Effector CD4-positive, alpha-beta T cell (primary cell): Measurements from ENCODE around the gene MAGIX.

Experiments used
- DNase-seq: peaks from one replicate; pipeline ENCODE4 v3.0.0-alpha.2; 2020

MAGIX gene

GRCh38 chrX:49208399-49208798, 45.8 kb downstream of the MAGIX start:
- no peak for DNase-seq

DNA sequence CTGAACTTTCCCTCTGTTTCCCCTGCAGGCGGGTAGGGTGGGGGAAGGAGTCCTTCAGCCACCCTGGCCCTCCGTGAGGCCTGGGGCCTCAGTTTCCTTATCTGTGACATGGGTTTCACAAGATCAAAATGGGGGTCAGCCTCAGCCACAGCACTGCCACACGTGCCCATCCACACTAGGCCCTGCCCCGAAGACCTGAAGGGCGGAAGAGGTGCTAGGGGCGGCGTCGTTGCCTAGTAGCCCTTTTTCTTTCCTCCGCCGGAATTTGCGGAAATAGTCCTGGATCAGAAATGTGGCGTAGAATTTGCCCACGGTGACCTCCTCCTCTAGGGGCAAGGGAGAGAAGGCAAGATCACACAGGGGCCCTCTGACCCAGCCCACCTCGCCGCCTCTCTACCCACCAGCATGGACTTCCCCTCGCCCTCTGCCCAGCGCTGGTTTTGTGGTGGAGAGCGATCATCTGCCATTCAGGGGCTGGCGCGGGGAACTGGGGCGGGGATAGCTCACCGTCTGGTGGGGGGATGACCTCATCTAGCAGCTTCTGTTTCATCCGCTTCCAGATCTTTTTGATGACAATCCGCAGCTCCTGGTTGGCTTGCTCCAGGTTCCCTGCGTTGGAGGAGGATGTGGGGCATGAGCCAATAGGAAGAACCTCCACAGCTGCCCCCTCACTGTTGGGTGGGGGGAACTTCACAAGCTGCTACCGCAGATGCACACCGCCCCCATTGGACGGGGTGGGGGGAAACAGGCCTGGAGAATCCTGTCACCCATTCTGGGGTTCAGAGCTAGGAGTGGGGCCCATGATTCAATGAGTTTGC, 47.1 kb downstream of the MAGIX start:
- no peak for DNase-seq

DNA sequence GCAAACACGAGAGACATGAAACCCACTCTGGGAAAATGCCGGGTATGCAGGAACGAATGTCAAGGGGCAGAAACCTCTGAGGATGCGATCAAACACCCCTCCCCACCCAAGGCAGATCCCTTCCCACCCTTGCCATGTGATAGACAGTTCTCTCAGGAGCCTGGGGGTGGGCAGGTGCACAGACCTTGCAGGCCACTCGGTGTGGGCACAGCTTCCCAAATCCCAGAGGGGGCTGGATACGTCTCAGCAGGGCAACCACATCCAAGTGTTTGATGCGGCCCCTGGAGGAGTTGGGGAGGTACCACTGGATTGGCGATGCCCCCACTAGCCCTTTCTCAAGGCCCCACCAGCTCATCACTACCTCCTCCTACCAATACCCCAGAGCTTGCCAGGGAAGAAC, 47.8 kb downstream of the MAGIX start:
- DNase-seq, result no peak

- DNase-seq, result no peak
Observed at GRCh38 chrX:49211074-49211473, 48.5 kb downstream of the MAGIX start.

DNA sequence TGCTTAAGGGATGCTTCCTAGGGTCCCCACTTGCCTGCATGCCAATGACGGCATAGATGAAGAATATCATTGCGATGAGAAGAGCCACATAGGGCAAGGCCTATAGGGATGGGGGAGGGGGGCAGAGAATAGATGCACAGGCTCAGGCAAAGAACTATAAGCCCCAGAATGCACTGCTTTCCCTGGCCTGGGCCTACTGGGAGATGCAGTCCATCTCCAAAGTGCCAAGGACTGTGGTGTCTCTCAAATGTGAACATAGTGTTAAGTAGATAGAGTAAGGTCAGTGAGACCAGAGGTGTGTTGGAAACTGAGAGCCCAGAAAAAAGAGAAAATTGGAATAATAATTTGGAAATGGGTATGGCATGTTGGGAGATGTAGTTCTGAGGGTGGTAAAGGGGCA, 49.7 kb downstream of the MAGIX start:
- DNase-seq, result no peak

DNA sequence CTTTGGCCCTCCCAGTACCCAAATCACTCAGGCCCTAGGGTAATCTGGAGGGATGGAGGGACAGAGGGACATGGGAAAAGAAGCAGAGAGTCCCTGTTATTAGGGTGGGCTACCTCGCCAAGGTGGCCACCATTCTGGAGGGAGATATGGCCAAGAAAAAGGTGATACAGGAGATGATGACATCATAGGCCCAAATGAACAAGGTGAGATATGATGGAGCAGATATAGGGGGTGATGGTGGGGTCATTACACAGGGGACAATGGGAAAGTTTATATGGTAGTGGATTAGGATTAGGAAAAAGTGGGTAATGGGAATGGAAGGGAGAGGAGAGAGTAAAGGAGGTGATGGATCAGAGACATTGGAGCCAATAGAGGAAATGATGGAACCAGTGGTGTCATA, 50.3 kb downstream of the MAGIX start:
- DNase-seq, result no peak

- no peak for DNase-seq
Observed at GRCh38 chrX:49214416-49214815, 51.9 kb downstream of the MAGIX start.

DNA sequence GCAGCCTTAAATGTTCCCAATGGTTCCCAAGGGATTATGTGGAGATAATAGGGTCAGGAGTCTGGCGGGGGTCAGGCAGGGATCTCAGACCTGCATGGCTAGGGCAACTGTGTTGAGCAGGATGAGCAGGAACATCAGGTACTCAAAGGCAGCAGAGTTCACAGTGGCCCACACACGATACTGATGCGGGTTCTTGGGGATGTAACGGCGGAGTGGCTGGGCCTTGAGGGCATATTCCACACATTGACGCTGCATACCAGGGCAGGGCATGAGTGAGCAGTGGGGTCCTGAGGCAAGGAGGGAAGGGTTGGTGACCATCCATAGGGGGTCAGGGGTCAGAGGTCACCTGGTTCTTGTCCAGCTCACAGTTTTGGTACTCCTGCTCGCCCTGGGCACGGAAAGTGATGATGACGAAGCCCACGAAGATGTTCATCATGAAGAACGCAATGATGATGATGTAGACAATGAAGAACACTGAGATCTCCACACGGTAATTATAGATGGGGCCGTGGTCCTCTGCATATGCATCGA, 52.5 kb downstream of the MAGIX start:
- no peak for DNase-seq
